HG03139 (cell line): ENCODE results near the gene SPIN1.

ENCODE experiments used
- ATAC-seq: cut with Tn5 transposase; IDR thresholded peaks from one replicate; pipeline ENCODE4 v1.9.1; 2021; ENCODE audit not compliant: unreplicated experiment

Gene SPIN1

GRCh38 chr9:88488166-88488565 is 99.9 kb downstream of the SPIN1 start:
- ATAC-seq, result no peak

- ATAC-seq, result no peak
Measured at GRCh38 chr9:88494983-88495721, 106.9 kb downstream of the SPIN1 start.

GRCh38 chr9:88497224-88497623 is 109.0 kb downstream of the SPIN1 start:
- ATAC-seq, result no peak

- no peak for ATAC-seq
Measured at GRCh38 chr9:88498880-88499279, 110.6 kb downstream of the SPIN1 start.

- ATAC-seq, result no peak
Measured at GRCh38 chr9:88501086-88501485, 112.8 kb downstream of the SPIN1 start.

- ATAC-seq, result no peak
Measured at GRCh38 chr9:88502552-88503034, 114.3 kb downstream of the SPIN1 start.

- no peak for ATAC-seq
Measured at GRCh38 chr9:88503081-88503844, 115.0 kb downstream of the SPIN1 start.

- no peak for ATAC-seq
Measured at GRCh38 chr9:88503845-88504764, 115.9 kb downstream of the SPIN1 start.

- no peak for ATAC-seq
Measured at GRCh38 chr9:88508326-88508725, 120.1 kb downstream of the SPIN1 start.

- ATAC-seq, result no peak
Measured at GRCh38 chr9:88511906-88512305, 123.7 kb downstream of the SPIN1 start.

GRCh38 chr9:88514247-88514646 is 126.0 kb downstream of the SPIN1 start:
- ATAC-seq, result no peak

- ATAC-seq, result no peak
Measured at GRCh38 chr9:88521308-88521707, 133.1 kb downstream of the SPIN1 start.

- no peak for ATAC-seq
Measured at GRCh38 chr9:88522360-88522759, 134.1 kb downstream of the SPIN1 start.

- ATAC-seq, result no peak
Measured at GRCh38 chr9:88523056-88523455, 134.8 kb downstream of the SPIN1 start.

GRCh38 chr9:88524911-88525310 is 136.7 kb downstream of the SPIN1 start:
- ATAC-seq, result no peak

- no peak for ATAC-seq
Measured at GRCh38 chr9:88527618-88528017, 139.4 kb downstream of the SPIN1 start.
